SJSA1 (cell line): ENCODE data around the gene FBXO3. TPM values are rescaled to one million over a fixed set of nuclear protein-coding genes. Genes with fewer than 3 reads are reported as not detected.

Experiments
- DNase-seq, 2 experiments: peaks; one replicate each; pipeline ENCODE4 v3.0.0-alpha.2; 2015 to 2020; ENCODE audit warnings: low spot score in 2 of 2, low read depth in 1 of 2
- H3K27ac ChIP-seq: fragments of 250-450 bp; sonication (Bioruptor Pico); 2 replicates; pipeline ENCODE4 v1.5.1; 2020; ENCODE audit warnings: mild to moderate bottlenecking, moderate library complexity
- H3K27me3 ChIP-seq: fragments of 250-450 bp; sonication (Bioruptor Pico); replicated peaks from 2 replicates; pipeline ENCODE4 v1.5.1; 2020; ENCODE audit warnings: mild to moderate bottlenecking, moderate library complexity
- H3K36me3 ChIP-seq: fragments of 250-450 bp; sonication (Bioruptor Pico); 2 replicates; pipeline ENCODE4 v1.5.1; 2020; ENCODE audit warnings: mild to moderate bottlenecking
- H3K4me1 ChIP-seq: fragments of 250-450 bp; sonication (Bioruptor Pico); replicated peaks from 2 replicates; pipeline ENCODE4 v1.6.1; 2021; ENCODE audit warnings: mild to moderate bottlenecking
- H3K4me3 ChIP-seq: fragments of 250-450 bp; sonication (Bioruptor Pico); 2 replicates; pipeline ENCODE4 v1.5.1; 2020; ENCODE audit warnings: mild to moderate bottlenecking
- H3K9me3 ChIP-seq: fragments of 250-450 bp; sonication (Bioruptor Pico); replicated peaks from 2 replicates; pipeline ENCODE4 v1.5.1; 2020; ENCODE audit warnings: mild to moderate bottlenecking
- total RNA-seq: library from RNA; depleted of rRNA; stranded (reverse); fragments of >200 nt; shearing (Covaris generic); gene quantifications from 2 replicates; pipeline ENCODE4 v1.2.3, GENCODE V29; 2014

The FBXO3 gene
- total RNA-seq, 1 experiment from 2014 or later, result 46.2 TPM

DNA sequence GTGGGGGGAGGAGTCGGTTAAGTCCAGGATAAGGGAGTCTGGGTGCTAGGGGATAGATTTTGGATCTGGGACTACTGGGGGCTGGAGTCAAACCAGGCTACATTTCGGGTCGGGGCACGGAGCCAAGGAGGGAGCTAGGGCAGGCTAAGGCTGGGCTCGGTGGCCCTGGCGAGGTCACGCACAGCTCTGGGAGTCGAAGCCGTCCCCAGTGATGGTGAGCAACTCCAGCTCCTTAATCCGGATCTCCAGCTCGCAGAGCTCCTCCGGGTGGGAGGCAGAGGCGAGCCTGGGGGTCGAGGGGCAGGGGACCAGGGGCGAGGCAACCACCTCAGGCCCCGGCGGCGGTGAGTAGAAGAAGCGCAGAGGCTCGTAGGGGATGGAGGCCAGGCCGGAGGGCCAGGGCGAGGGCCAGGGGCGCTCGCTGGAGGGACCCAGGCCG lies 74.2 kb downstream of the FBXO3 start:
- no peak for DNase-seq
- H3K4me1 ChIP-seq, result peaks cover 50% of the 10 kb centered on the region

DNA sequence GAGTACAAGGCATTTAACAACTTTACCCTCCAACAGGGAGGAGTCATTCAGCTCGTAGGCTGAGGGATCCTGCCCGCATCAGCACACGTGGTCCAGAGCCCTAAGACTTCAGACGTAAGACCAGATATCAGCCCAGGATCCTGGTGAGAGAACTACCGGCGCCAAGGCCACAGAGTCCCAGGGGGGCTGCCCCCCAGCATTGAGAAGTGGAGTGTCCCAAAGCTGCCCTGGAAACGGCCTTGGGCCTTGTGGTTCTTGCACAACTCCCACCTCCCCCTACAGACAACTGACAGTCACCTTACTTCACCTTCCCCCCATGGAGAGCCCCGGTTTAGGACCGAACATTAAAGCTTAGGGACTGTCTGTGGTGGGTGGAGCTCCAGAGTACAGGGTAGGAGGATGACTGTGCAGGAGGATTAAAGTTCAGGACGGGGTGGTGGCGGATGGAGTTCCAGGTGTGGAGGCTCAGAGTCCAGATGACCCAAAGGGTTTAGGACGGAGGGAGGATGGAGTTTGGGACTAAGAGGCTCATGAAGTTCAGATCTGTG lies 74.7 kb downstream of the FBXO3 start:
- Histone ChIP-seq H3K4me1 (peaks cover 48% of the 10 kb centered on the region), H3K4me3 (no peak overlapping the region), H3K9me3 (no peaks in the 10 kb centered on the region), H3K27me3 (no peaks in the 10 kb centered on the region), H3K36me3 (peaks cover 12% of the 10 kb centered on the region), H3K27ac (peak overlapping the region; percentile 63; the same call in 1 of the 2 replicates)
- no peak for DNase-seq

More for the DNA sequence above, 74.2 kb downstream of the FBXO3 start:
- Histone ChIP-seq H3K27ac (peak overlapping the region; percentile 63), H3K36me3 (peaks cover 17% of the 10 kb centered on the region), H3K9me3 (no peaks in the 10 kb centered on the region), H3K27me3 (no peaks in the 10 kb centered on the region), H3K4me3 (no peak overlapping the region)

DNA sequence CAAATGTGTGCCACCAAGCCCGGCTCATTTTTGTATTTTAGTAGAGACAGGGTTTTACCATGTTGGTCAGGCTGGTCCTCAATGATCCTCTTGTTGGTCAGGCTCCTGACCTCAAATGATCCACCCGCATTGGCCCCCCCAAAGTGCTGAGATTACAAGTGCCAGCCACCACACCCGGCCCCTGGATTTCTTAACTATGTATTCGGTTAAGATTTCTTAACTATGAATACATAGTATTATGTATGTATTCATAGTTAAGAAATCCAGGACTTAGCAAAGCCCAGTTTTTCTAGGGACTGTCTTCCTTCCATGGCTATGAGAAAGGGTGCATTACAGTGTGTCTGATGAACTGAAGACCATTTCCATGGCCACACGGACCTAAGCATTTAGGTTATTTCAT lies 75.4 kb downstream of the FBXO3 start:
- Histone ChIP-seq H3K9me3 (no peaks in the 10 kb centered on the region), H3K4me3 (no peak overlapping the region), H3K4me1 (peaks cover 48% of the 10 kb centered on the region), H3K27me3 (no peaks in the 10 kb centered on the region), H3K36me3 (peaks cover 5% of the 10 kb centered on the region; the same call in 1 of the 2 replicates), H3K27ac (no peak overlapping the region)
- no peak for DNase-seq

DNA sequence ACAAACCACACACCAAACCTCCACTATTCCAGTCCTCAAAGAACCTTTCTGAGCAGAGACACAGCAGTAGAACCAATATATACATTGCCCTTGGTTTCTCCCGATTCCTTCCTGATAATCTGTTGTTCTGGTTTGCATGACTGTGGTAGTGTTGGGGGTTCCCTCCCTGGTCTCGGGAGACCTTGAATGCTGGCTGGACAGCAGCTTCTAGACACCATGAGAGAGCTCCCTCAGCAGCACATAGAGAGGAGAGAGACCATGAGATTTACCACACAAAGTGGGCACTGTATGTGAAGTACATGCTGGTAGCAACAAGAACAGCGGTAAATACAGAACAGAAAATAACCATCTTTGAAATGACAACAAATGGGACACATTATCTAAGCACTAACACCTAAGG lies 76.3 kb downstream of the FBXO3 start:
- 0 out of 2 replicates have a peak, but pooled peaks cover 3% of the 10 kb centered on the region for H3K36me3 ChIP-seq
- no peak overlapping the region for H3K27ac ChIP-seq
- no peaks in the 10 kb centered on the region for H3K27me3 ChIP-seq
- peaks cover 48% of the 10 kb centered on the region for H3K4me1 ChIP-seq
- no peaks in the 10 kb centered on the region for H3K9me3 ChIP-seq
- H3K4me3 ChIP-seq, result no peak overlapping the region
- DNase-seq, result no peak

DNA sequence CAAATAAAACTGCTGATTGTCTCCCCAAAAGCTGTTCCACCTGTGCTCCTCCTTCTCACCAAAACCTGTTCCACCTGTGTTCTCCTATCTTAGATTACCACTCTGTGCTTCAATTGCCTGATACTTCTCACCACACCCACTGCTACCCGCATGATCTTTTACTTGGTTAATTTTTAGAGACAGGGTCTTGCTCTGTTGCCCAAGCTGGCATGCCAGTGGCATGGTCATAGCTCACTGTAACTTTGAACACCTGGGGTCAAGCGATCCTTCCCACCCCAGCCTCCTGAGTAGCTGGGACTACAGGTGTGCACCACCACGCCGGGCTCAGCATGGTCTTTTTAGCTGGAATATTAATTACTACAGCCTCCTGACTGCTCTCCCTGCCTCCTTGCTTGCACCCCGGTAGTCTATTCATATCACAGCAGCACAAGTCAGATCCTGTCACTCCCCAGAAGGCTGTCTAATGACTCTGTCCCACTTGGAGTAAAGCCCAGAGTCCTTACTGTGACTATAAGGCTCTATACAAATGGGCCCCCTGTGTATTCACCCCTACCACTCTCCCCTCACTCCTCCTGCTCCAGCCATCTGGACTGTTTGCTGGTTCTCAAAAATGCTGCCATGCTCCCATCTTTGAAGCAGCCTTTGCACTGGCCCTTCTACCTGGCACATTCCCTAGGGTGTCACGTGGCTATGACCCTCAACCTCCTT lies 77.2 kb downstream of the FBXO3 start:
- Histone ChIP-seq H3K27me3 (no peaks in the 10 kb centered on the region), H3K36me3 (no peaks in the 10 kb centered on the region), H3K9me3 (no peaks in the 10 kb centered on the region), H3K27ac (no peak overlapping the region), H3K4me3 (no peak overlapping the region), H3K4me1 (peaks cover 47% of the 10 kb centered on the region)
- no peak for DNase-seq

DNA sequence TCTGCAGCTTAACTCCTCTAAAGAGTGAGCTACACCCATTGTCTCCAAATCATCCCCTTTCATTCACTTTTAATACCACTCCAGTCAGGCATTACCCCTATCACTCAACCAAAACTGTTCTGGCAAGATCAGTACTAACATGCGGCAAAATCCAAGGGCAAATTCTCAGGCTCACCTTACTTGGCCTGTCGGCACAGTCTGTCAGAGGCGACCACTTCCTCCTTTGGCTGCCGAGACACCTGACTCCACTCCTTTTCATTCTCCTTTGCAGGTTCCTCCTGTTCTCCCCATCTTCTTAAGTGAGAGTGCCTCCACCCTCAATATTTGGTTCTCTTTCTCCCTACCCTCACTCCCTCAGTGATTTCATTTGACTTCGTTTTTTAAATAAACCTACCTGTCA lies 77.9 kb downstream of the FBXO3 start:
- no peak overlapping the region for H3K4me3 ChIP-seq
- no peaks in the 10 kb centered on the region for H3K9me3 ChIP-seq
- H3K4me1 ChIP-seq, result peaks cover 47% of the 10 kb centered on the region
- no peak overlapping the region for H3K27ac ChIP-seq
- H3K36me3 ChIP-seq, result no peaks in the 10 kb centered on the region
- H3K27me3 ChIP-seq, result no peaks in the 10 kb centered on the region
- DNase-seq, result no peak

DNA sequence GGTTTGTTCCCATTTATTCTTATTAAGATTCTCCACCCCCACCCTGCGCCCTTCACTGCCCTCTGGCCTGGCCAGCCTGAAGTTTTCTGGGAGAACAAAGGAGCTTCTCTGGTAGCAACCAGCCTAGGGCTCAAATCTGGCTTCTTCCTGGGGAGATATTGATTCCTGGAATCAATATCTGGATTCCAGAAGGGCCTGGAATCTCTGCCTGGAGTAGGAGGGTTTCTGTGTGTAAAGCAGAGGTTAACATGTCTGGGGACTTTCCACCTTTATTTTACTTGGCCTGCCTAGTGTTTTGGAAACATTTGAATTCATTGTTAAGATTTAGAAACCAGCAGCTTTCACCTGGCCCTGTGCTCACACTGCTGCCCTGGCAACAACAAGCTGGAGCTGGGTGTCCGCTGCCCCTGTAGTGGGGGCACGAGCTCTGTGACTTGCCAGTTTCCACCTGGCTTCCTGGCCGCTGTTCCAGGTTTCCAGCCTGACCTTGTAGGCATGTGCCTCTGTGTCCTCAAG lies 79.2 kb downstream of the FBXO3 start:
- Histone ChIP-seq H3K4me1 (peaks cover 50% of the 10 kb centered on the region), H3K27me3 (no peaks in the 10 kb centered on the region), H3K36me3 (no peaks in the 10 kb centered on the region), H3K27ac (no peak overlapping the region), H3K4me3 (no peak overlapping the region), H3K9me3 (no peaks in the 10 kb centered on the region)
- DNase-seq, result no peak

DNA sequence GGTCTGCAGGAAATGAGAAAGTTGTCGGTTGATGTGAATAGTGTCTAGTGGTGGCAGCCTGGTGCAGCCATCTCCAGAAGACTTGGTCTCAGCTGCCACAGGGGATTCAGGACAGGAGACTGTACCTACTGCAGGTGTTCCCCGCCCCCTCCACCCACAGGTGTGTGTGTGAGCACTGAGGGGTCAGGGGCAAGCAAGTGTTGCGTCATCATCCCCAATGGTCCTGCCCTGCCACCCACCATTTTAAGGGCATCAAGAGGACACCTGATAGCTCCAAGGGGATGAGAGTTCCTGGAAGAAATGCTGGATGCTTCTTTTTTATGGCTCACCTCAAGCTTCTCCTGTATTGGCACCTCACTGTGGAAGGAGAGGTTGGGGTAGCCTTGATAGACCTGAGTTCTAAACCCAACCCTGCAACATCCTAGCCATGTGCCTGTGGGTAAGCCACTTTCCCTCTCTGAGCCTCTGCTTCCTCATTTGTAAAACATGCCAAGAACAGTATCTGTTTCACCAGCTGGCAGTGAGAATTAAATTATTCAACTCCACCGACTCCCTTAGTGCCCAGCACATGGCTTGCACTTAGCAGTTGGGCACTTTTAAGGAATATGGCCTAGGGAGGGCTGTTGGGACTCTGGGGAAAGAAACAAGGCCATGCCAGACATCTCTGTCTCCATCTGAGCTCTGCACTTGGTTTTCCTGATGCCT lies 79.8 kb downstream of the FBXO3 start:
- H3K9me3 ChIP-seq, result no peaks in the 10 kb centered on the region
- H3K4me3 ChIP-seq, result no peak overlapping the region
- no peaks in the 10 kb centered on the region for H3K27me3 ChIP-seq
- no peak for DNase-seq
- H3K27ac ChIP-seq, result no peak overlapping the region
- no peaks in the 10 kb centered on the region for H3K36me3 ChIP-seq
- H3K4me1 ChIP-seq, result peaks cover 50% of the 10 kb centered on the region

DNA sequence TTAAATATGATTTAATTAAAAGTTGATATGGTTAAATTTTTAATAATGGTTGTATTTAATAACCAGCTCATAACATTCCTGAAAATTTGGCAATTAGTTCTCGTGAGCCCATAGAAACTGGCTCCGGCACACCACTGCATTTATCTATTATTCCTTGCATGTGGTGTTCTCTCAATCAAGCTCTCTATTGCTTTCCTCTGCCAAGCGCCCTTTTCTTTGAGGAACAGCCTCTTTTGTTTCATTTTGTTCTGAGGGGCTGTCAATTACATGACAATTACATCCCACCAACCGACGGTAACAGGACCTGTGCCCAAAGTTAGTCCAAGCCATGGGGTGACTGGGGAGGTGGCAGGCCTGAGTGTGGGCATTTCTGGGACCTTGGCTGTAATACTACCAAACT lies 81.8 kb downstream of the FBXO3 start:
- Histone ChIP-seq H3K27me3 (no peaks in the 10 kb centered on the region), H3K27ac (peak overlapping the region; percentile 93), H3K36me3 (no peaks in the 10 kb centered on the region), H3K9me3 (peaks cover under 1% of the 10 kb centered on the region; the same call in 1 of the 2 replicates), H3K4me3 (no peak overlapping the region), H3K4me1 (peaks cover 67% of the 10 kb centered on the region)
- no peak for DNase-seq

DNA sequence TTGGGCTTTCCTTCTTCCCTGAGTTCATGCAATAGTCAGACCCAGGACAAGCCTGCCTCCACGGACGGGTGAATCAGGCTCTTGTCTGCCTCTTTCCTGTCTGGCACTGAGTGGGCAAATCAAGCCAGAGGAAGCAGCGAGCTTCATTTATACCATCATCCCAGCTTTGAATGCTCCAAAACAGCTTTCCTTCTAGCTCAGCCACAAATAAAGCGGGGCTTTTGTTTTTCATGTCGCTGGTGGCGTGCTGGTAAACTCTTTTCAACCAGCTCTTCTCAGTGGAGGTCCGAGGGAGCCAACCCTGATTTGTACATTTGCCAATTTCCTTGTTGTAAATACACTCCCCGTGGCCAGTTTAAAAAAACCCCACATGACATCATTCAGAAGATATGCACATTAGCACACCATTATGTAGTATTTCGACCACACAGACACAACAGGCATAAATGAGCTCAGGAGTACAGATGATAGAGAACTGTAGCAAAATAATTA lies 82.3 kb downstream of the FBXO3 start:
- H3K27me3 ChIP-seq, result no peaks in the 10 kb centered on the region
- peak overlapping the region; percentile 93 for H3K27ac ChIP-seq
- no peaks in the 10 kb centered on the region for H3K36me3 ChIP-seq
- no peak overlapping the region for H3K4me3 ChIP-seq
- peak; percentile 94 to 98 for DNase-seq
- peaks cover 3% of the 10 kb centered on the region; the same call in 1 of the 2 replicates for H3K9me3 ChIP-seq
- H3K4me1 ChIP-seq, result peaks cover 67% of the 10 kb centered on the region

DNA sequence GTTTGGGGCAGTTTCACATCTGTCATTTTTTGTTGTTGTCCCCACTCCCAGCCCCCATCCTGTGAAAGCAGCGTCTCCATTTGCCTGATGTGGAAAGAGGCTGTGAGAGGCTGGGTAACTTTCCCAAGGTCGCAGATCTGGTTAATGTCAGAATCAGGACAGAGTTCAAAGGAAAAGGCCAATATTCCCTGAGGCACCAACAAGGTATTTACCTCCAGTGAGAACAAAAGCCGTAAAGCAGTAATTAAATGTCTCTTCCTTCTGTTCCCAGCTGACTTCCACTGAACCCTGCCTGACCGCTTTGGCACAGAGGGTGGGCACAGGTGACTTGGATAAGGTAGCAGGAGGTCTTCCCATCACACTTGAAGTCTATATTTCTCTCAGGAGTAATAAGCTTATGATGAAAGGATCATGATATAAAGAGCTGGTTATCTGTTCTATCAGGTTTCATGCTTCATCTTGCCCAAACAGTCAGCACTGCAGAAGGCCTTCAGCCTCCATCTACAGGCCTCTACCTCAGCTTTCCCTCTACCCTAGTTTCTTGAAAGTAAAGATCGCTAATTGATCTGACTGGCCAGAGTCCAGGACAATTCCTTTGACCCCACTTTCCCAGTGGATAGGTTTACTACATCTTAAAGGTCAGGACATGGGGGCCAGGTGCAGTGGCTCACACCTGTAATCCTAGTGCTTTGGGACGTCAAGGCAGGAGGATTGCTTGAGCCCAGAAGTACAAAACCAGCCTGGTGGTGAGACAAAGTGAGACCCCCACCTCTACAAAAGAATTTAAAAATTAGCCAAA lies 83.1 kb downstream of the FBXO3 start:
- no peak overlapping the region for H3K4me3 ChIP-seq

More for the DNA sequence above, 83.1 kb downstream of the FBXO3 start:
- Histone ChIP-seq H3K9me3 (peaks cover 3% of the 10 kb centered on the region; the same call in 1 of the 2 replicates), H3K27me3 (no peaks in the 10 kb centered on the region), H3K36me3 (no peaks in the 10 kb centered on the region), H3K4me1 (peaks cover 67% of the 10 kb centered on the region), H3K27ac (peak overlapping the region; percentile 93)
- no peak for DNase-seq
